HG03196 (cell line): ENCODE results near the gene TRPV2.
"Not testable (repeated sequence)": the region's sequence is repeated elsewhere in the genome, so short reads cannot be mapped to it uniquely, and the experiment has no call there.

Experiments
- ATAC-seq: cut with Tn5 transposase; IDR thresholded peaks from one replicate; pipeline ENCODE4 v1.9.1; 2021; ENCODE audit not compliant: unreplicated experiment

Gene TRPV2

GRCh38 chr17:16415031-16415924 is at the start of gene TRPV2:
Gene TRPV2, plus strand, starts transcription at chr17:16415571. Its CDS starts 2,098 bp downstream, at chr17:16417669.
- peak; percentile 48 for ATAC-seq

GRCh38 chr17:16371742-16372141 is 43.6 kb upstream of the TRPV2 start:
- no peak for ATAC-seq

GRCh38 chr17:16374146-16374938 is 41.0 kb upstream of the TRPV2 start:
- no peak for ATAC-seq

GRCh38 chr17:16377941-16378341 is 37.4 kb upstream of the TRPV2 start:
- ATAC-seq, result no peak

- ATAC-seq, result no peak
These were observed 36.6 kb upstream of the TRPV2 start for GRCh38 chr17:16378636-16379282.

- no peak for ATAC-seq
These were observed 35.7 kb upstream of the TRPV2 start for GRCh38 chr17:16379654-16380053.

- peak; percentile 87 for ATAC-seq
These were observed 34.5 kb upstream of the TRPV2 start, which contains the start of gene UBB for GRCh38 chr17:16380640-16381495. Gene UBB, plus strand, starts transcription at chr17:16381091. Its CDS starts 817 bp downstream, at chr17:16381908.

- ATAC-seq, result no peak
These were observed 33.9 kb upstream of the TRPV2 start for GRCh38 chr17:16381496-16381820.

GRCh38 chr17:16383216-16383615 is 32.2 kb upstream of the TRPV2 start:
- no peak for ATAC-seq

GRCh38 chr17:16383772-16384287 is 31.5 kb upstream of the TRPV2 start:
- no peak for ATAC-seq

GRCh38 chr17:16384557-16384956 is 30.8 kb upstream of the TRPV2 start:
- ATAC-seq, result no peak

- ATAC-seq, result not testable (repeated sequence)
These were observed 29.3 kb upstream of the TRPV2 start for GRCh38 chr17:16386126-16386507.

GRCh38 chr17:16391451-16391850 is 23.9 kb upstream of the TRPV2 start:
- no peak for ATAC-seq

- not testable (repeated sequence) for ATAC-seq
These were observed 22.9 kb upstream of the TRPV2 start for GRCh38 chr17:16392491-16392890.

- ATAC-seq, result not testable (repeated sequence)
These were observed 19.5 kb upstream of the TRPV2 start for GRCh38 chr17:16395887-16396286.

GRCh38 chr17:16396693-16397092 is 18.7 kb upstream of the TRPV2 start:
- not testable (repeated sequence) for ATAC-seq

GRCh38 chr17:16398270-16399267 is 16.8 kb upstream of the TRPV2 start:
- peak; percentile 81 for ATAC-seq

GRCh38 chr17:16403847-16404246 is 11.5 kb upstream of the TRPV2 start:
- ATAC-seq, result not testable (repeated sequence)
